H1 (cell line): ENCODE data around the gene HSF4. TPM values are rescaled to one million over a fixed set of nuclear protein-coding genes. Genes with fewer than 3 reads are reported as not detected.

Source experiments
- CTCF ChIA-PET: fragments of 300-600 bp; sonication (Branson Sonifier 250); formaldehyde crosslinking; loops from one replicate; lab custom pipeline; 2021; ENCODE audit not compliant: partially characterized antibody; lab: Charles Lee
- POLR2A ChIA-PET: fragments of 300-600 bp; sonication (Branson Sonifier 250); formaldehyde crosslinking; loops from one replicate; lab custom pipeline; 2021; ENCODE audit warnings: inconsistent platforms; ENCODE audit not compliant: partially characterized antibody; lab: Charles Lee
- DNase-seq, 2 experiments: peaks; one replicate each; pipeline versions ENCODE4 v3.0.0 to v3.0.0-alpha.2; 2010 to 2022; ENCODE audit warnings: low spot score in 2 of 2, low read depth in 1 of 2, mixed read lengths in 1 of 2
- FAIRE-seq: peaks from 2 replicates; lab custom pipeline; 2011; peaks lifted over from hg19 to GRCh38; lab: Jason Lieb, UNC
- H2AFZ ChIP-seq: 2 replicates; pipeline ENCODE4 v1.8.1; 2012; ENCODE audit warnings: low read length, inconsistent platforms
- H2AK5ac ChIP-seq: 2 replicates; pipeline ENCODE4 v1.6.1; 2013; ENCODE audit warnings: low read depth, low read length
- H2BK120ac ChIP-seq: replicated peaks from 2 replicates; pipeline ENCODE3; 2013; ENCODE audit warnings: low read depth, low read length, inconsistent platforms
- H2BK12ac ChIP-seq: 2 replicates; pipeline ENCODE4 v1.6.1; 2013; ENCODE audit warnings: low read depth, low read length
- H2BK15ac ChIP-seq: 2 replicates; pipeline ENCODE4 v1.6.1; 2013; ENCODE audit warnings: low read length
- H2BK20ac ChIP-seq: 2 replicates; pipeline ENCODE4 v1.6.1; 2013; ENCODE audit warnings: low read length
- H2BK5ac ChIP-seq: 2 replicates; pipeline ENCODE4 v1.6.1; 2013; ENCODE audit warnings: low read depth, low read length
- H3K14ac ChIP-seq: 2 replicates; pipeline ENCODE4 v1.6.1; 2013; ENCODE audit warnings: inconsistent platforms; ENCODE audit not compliant: insufficient read length
- H3K18ac ChIP-seq: 2 replicates; pipeline ENCODE4 v1.6.1; 2013; ENCODE audit warnings: low read length; ENCODE audit errors: extremely low read depth
- H3K23ac ChIP-seq: 2 replicates; pipeline ENCODE4 v1.6.1; 2013; ENCODE audit warnings: inconsistent platforms; ENCODE audit not compliant: insufficient read length
- H3K23me2 ChIP-seq: 2 replicates; pipeline ENCODE4 v1.6.1; 2013; ENCODE audit warnings: low read depth, low read length
- H3K27ac ChIP-seq: 2 replicates; pipeline ENCODE4 v1.6.1; 2011; ENCODE audit warnings: low read depth, low read length, inconsistent platforms
- H3K27me3 ChIP-seq, 4 experiments: replicated peaks in 1 of 4; 1 replicate in 1 of 4; 2 replicates in 3 of 4; pipeline versions ENCODE4 v1.6.1 to v1.8.1; 2011 to 2013; ENCODE audit warnings: low read length in 3 of 4, mild to moderate bottlenecking in 3 of 4, inconsistent platforms in 2 of 4, mixed read lengths in 2 of 4, moderate library complexity in 1 of 4; ENCODE audit not compliant: control insufficient read depth in 3 of 4, insufficient read depth in 3 of 4; ENCODE audit errors: extremely low read depth in 1 of 4
- H3K36me3 ChIP-seq, 4 experiments: 2 replicates each; pipeline versions ENCODE4 v1.6.1 to v1.8.1; 2011 to 2013; ENCODE audit warnings: mild to moderate bottlenecking in 4 of 4, low read length in 3 of 4, moderate library complexity in 2 of 4, control low read depth in 1 of 4, inconsistent platforms in 1 of 4; ENCODE audit not compliant: insufficient read depth in 4 of 4, control insufficient read depth in 2 of 4
- H3K4ac ChIP-seq: replicated peaks from 2 replicates; pipeline ENCODE3; 2013; ENCODE audit warnings: low read length, low read depth, mixed read lengths, inconsistent platforms; ENCODE audit not compliant: insufficient read length
- H3K4me1 ChIP-seq, 4 experiments: replicated peaks in 1 of 4; 1 replicate in 1 of 4; 2 replicates in 3 of 4; pipeline versions ENCODE4 v1.6.1 to v1.8.1; 2011 to 2013; ENCODE audit warnings: low read length in 3 of 4, inconsistent platforms in 2 of 4, mixed read lengths in 1 of 4; ENCODE audit not compliant: insufficient read depth in 4 of 4, control insufficient read depth in 3 of 4
- H3K4me2 ChIP-seq, 2 experiments: 2 replicates each; pipeline versions ENCODE4 v1.6.1 to v1.8.1; 2011 to 2013; ENCODE audit warnings: low read depth in 2 of 2, low read length in 2 of 2, control low read depth in 1 of 2, inconsistent platforms in 1 of 2, mild to moderate bottlenecking in 1 of 2; ENCODE audit not compliant: insufficient read depth in 1 of 2
- H3K4me3 ChIP-seq, 4 experiments: fragments of 200-600, 300-600 bp in 1 of 4; sonication (generic), shearing (Covaris generic), sonication (Bioruptor Twin) in 1 of 4; 2 replicates each; pipeline versions ENCODE4 v1.5.1 to v1.8.1; 2011 to 2016; ENCODE audit warnings: low read length in 4 of 4, low read depth in 3 of 4, control low read depth in 2 of 4, inconsistent platforms in 2 of 4, mild to moderate bottlenecking in 2 of 4, mixed read lengths in 1 of 4, moderate library complexity in 1 of 4; ENCODE audit not compliant: insufficient read depth in 2 of 4; ENCODE audit errors: extremely low read depth in 1 of 4
- H3K56ac ChIP-seq: replicated peaks from 2 replicates; pipeline ENCODE3; 2013; ENCODE audit warnings: low read depth, mild to moderate bottlenecking, mixed read lengths, low read length, inconsistent platforms; ENCODE audit not compliant: insufficient read length
- H3K79me1 ChIP-seq: 2 replicates; pipeline ENCODE4 v1.6.1; 2013; ENCODE audit warnings: low read depth, low read length, control low read depth
- H3K79me2 ChIP-seq, 2 experiments: 2 replicates each; pipeline versions ENCODE4 v1.6.1 to v1.8.1; 2012 to 2013; ENCODE audit warnings: low read length in 2 of 2, mild to moderate bottlenecking in 2 of 2, inconsistent platforms in 1 of 2; ENCODE audit not compliant: insufficient read depth in 2 of 2, control insufficient read depth in 1 of 2
- H3K9ac ChIP-seq, 4 experiments: replicated peaks in 1 of 4; 1 replicate in 1 of 4; 2 replicates in 3 of 4; pipeline versions ENCODE4 v1.6.1 to v1.8.1; 2011 to 2013; ENCODE audit warnings: low read depth in 3 of 4, low read length in 3 of 4, control low read depth in 2 of 4, mild to moderate bottlenecking in 2 of 4, moderate library complexity in 2 of 4, inconsistent platforms in 1 of 4; ENCODE audit errors: extremely low read depth in 1 of 4
- H3K9me3 ChIP-seq, 2 experiments: 2 replicates each; pipeline versions ENCODE4 v1.6.1 to v1.8.1; 2012 to 2013; ENCODE audit warnings: mild to moderate bottlenecking in 2 of 2, moderate library complexity in 2 of 2, control low read depth in 1 of 2, inconsistent platforms in 1 of 2, low read depth in 1 of 2, low read length in 1 of 2, mixed read lengths in 1 of 2; ENCODE audit not compliant: insufficient read depth in 2 of 2
- H4K20me1 ChIP-seq, 2 experiments: replicated peaks in 1 of 2; 2 replicates each; pipeline versions ENCODE3 to v1.8.1; 2011 to 2013; ENCODE audit warnings: inconsistent platforms in 2 of 2, low read length in 2 of 2, mild to moderate bottlenecking in 1 of 2; ENCODE audit not compliant: insufficient read depth in 2 of 2, control insufficient read depth in 1 of 2
- H4K5ac ChIP-seq: 2 replicates; pipeline ENCODE4 v1.6.1; 2013; ENCODE audit warnings: low read length, low read depth, mixed read lengths, inconsistent platforms; ENCODE audit not compliant: insufficient read length
- H4K8ac ChIP-seq: 2 replicates; pipeline ENCODE4 v1.8.0; 2013; ENCODE audit warnings: mild to moderate bottlenecking, moderate library complexity, low read length, inconsistent platforms; ENCODE audit not compliant: insufficient read depth; ENCODE audit errors: extremely low read depth
- H4K91ac ChIP-seq: replicated peaks from 2 replicates; pipeline ENCODE3; 2013; ENCODE audit warnings: low read length, mixed read lengths, inconsistent platforms; ENCODE audit not compliant: insufficient read length
- EZH2 ChIP-seq: fragments of 200-600 bp; sonication (generic); IDR thresholded peaks from 2 replicates; pipeline ENCODE4 v1.7.1; 2012; ENCODE audit warnings: low read depth, mild to moderate bottlenecking, moderate library complexity, low read length, inconsistent platforms; ENCODE audit not compliant: severe bottlenecking
- HDAC2 ChIP-seq, 2 experiments: fragments of 300-600 bp in 1 of 2; sonication (generic) in 1 of 2; IDR thresholded peaks; 2 replicates each; pipeline ENCODE4 v1.6.1; 2011 to 2012; ENCODE audit warnings: low read depth in 2 of 2, low read length in 2 of 2, mild to moderate bottlenecking in 2 of 2, moderate library complexity in 2 of 2, borderline replicate concordance in 1 of 2, inconsistent platforms in 1 of 2
- WGBS, 2 experiments: shearing (Covaris generic) in 1 of 2; methylation state at CpG; one replicate each; pipeline versions ENCODE4 v1.1.6 to v1.1.7; 2013 to 2015; ENCODE audit warnings: low lambda C conversion rate in 2 of 2, mixed read lengths in 2 of 2, inconsistent platforms in 1 of 2, low coverage in 1 of 2, missing lambda C conversion rate in 1 of 2; ENCODE audit not compliant: insufficient replicate concordance in 2 of 2, insufficient coverage in 1 of 2, insufficient read length in 1 of 2; ENCODE audit errors: extremely low coverage in 1 of 2, missing lambda C conversion rate in 1 of 2; 5-methylcytosine and 5-hydroxymethylcytosine counted together
- polyA plus RNA-seq, 7 experiments: library from polyadenylated mRNA; depleted of rRNA in 3 of 7; stranded (reverse) in 5 of 7; unstranded in 2 of 7; fragments of >200 nt in 5 of 7; fragments of 200-250 nt in 2 of 7; gene quantifications; 1 replicate in 5 of 7; 2 replicates in 1 of 7; 4 replicates in 1 of 7; pipeline versions ENCODE4 v1.2.1 to v1.2.3, GENCODE V29; 2011 to 2013; ENCODE audit warnings: missing spikeins in 2 of 7, mixed read lengths in 2 of 7
- total RNA-seq: library from RNA; stranded (reverse); fragmentation: NEBNext Ultra II Directional; extraction: Animal tissue kit (Norgen Biotek cat#: 25700); gene quantifications from 2 replicates; pipeline ENCODE4 v1.2.1, GENCODE V29; 2021

The HSF4 gene
- total and polyA plus RNA-seq, 2 of the 8 experiments (the other 6 are each of a cell fraction or from before 2014, with no cell fraction given): 0.14 TPM; not detected in 1

GRCh38 chr16:67163999-67164558 is 466 bp upstream of the HSF4 start:
- peak in 1 of 2 experiments; percentile 72 for DNase-seq
- Histone ChIP-seq H3K23ac (no peak overlapping the region), H3K14ac (no peak overlapping the region), H4K8ac (no peak overlapping the region; the same call in 1 of the 2 replicates), H3K79me1 (no peaks in the 10 kb centered on the region), H2BK20ac (no peak overlapping the region), H4K5ac (no peak overlapping the region), H3K4ac (no peak overlapping the region), H3K18ac (no peak overlapping the region; the same call in 1 of the 2 replicates), H3K4me3 (peak overlapping the region in 3 of 4 experiments; percentile 10 to 56 (median 17); a peak in 4 of 8 replicates), H2BK12ac (no peak overlapping the region), H3K9ac (no peak overlapping the region), H3K79me2 (no peaks in the 10 kb centered on the region), H4K91ac (no peak overlapping the region), H3K56ac (no peak overlapping the region), H2BK120ac (no peak overlapping the region), H2BK5ac (no peak overlapping the region), H3K9me3 (no peaks in the 10 kb centered on the region), H2BK15ac (no peak overlapping the region), H3K4me2 (peak overlapping the region; percentile 71 to 98), H3K36me3 (peaks cover 0 to 14% (median 0%) of the 10 kb centered on the region in 4 experiments; a peak in 1 of 8 replicates), H3K4me1 (peaks cover 0 to 37% (median 31%) of the 10 kb centered on the region in 4 experiments; a peak in 6 of 7 replicates), H2AK5ac (no peak overlapping the region), H2AFZ (no peak overlapping the region), H3K27me3 (peaks cover 94 to 100% (median 99%) of the 10 kb centered on the region in 4 experiments), H4K20me1 (peaks cover 2 to 25% of the 10 kb centered on the region in 2 experiments), H3K27ac (no peak overlapping the region), H3K23me2 (peaks cover 15% of the 10 kb centered on the region)
- CTCF ChIA-PET: interaction anchor here (0.7 to 19.3 kb wide), 11 partner anchors 5 to 236 kb away, joined by 3 to 291 read pairs (median 10); partner anchors contain the start of genes B3GNT9, ELMO3, FBXL8 and HSF4
- TF ChIP-seq EZH2 (peak; percentile 48), HDAC2 (IDR thresholded peaks at IDR 0.05; ENCODE audit: borderline replicate concordance in 1 of 2, low read depth in 2 of 2, low read length in 2 of 2) (no peak)
- no peak for FAIRE-seq
- 1% methylated on average over 22 of the region's 34 CpGs; no CpG with 5 or more reads in 1 of the 2 experiments for WGBS, 2 experiments
- POLR2A ChIA-PET: interaction anchor here (1.6 to 7.9 kb wide), 5 partner anchors 9 to 20 kb away, joined by 5 to 59 read pairs (median 12); partner anchors contain the start of genes B3GNT9 and MATCAP1
